Aorta (tissue), 5 donors: ENCODE data around the gene COPG1. TPM values are rescaled to one million over a fixed set of nuclear protein-coding genes. Genes with fewer than 3 reads are reported as not detected.
A peak's percentile ranks its signal among the peaks of the same experiment; 100 is the strongest.

ENCODE experiments used
- ATAC-seq: fragments of 200-7000 bp; cut with Tn5 transposase; one replicate; pipeline ENCODE4 v1.9.1; 2022; ENCODE audit warnings: moderate library complexity; ENCODE audit not compliant: low FRiP score
- DNase-seq, 2 donors: peaks; one replicate each; pipeline ENCODE4 v3.0.0-alpha.2; 2020
- H3K27ac ChIP-seq, 2 donors: one replicate each; pipeline ENCODE4 v1.5.1; 2013; ENCODE audit warnings: low read length in 2 of 2, mild to moderate bottlenecking in 2 of 2, moderate library complexity in 2 of 2, control low read depth in 1 of 2, inconsistent platforms in 1 of 2, low read depth in 1 of 2
- H3K27me3 ChIP-seq, 2 donors: one replicate each; pipeline ENCODE4 v1.6.1; 2013; ENCODE audit warnings: control low read depth in 1 of 2, low read length in 1 of 2, mild to moderate bottlenecking in 1 of 2, moderate library complexity in 1 of 2; ENCODE audit not compliant: insufficient read depth in 2 of 2, control insufficient read depth in 1 of 2
- H3K36me3 ChIP-seq, 2 donors: one replicate each; pipeline ENCODE4 v1.6.1; 2013; ENCODE audit warnings: control low read depth in 1 of 2, low read length in 1 of 2, mild to moderate bottlenecking in 1 of 2; ENCODE audit not compliant: insufficient read depth in 2 of 2, control insufficient read depth in 1 of 2
- H3K4me1 ChIP-seq, 2 donors: one replicate each; pipeline ENCODE4 v1.6.1; 2013; ENCODE audit warnings: low read length in 2 of 2, control low read depth in 1 of 2, mild to moderate bottlenecking in 1 of 2, moderate library complexity in 1 of 2; ENCODE audit not compliant: insufficient read depth in 2 of 2, control insufficient read depth in 1 of 2
- H3K4me3 ChIP-seq, 2 donors: one replicate each; pipeline ENCODE4 v1.5.1; 2013; ENCODE audit warnings: low read length in 2 of 2, control low read depth in 1 of 2, mild to moderate bottlenecking in 1 of 2
- H3K9me3 ChIP-seq: one replicate; pipeline ENCODE4 v1.6.1; 2013; ENCODE audit warnings: mild to moderate bottlenecking, low read length; ENCODE audit not compliant: control insufficient read depth
- WGBS, 2 donors: extraction: QIAGEN DNeasy Blood & Tissue Kit; methylation state at CpG; one replicate each; pipeline ENCODE4 v1.1.7; 2013; 5-methylcytosine and 5-hydroxymethylcytosine counted together
- intact Hi-C, 2 donors: fragments of 100-400 bp; cut with DNase I; formaldehyde crosslinking; loops; one replicate each; pipeline versions ENCODE4 v1.14.2 to v1.15.0; 2022
- polyA plus RNA-seq, 2 donors: library from polyadenylated mRNA; stranded (reverse); fragments of 200-250 nt; gene quantifications; one replicate each; pipeline ENCODE4 v1.2.3, GENCODE V29; 2013
- total RNA-seq, 2 donors: library from RNA; stranded (reverse); fragmentation: NEBNext Ultra II Directional; extraction: Animal tissue kit (Norgen Biotek cat#: 25700); gene quantifications; one replicate each; pipeline ENCODE4 v1.2.1, GENCODE V29; 2021
- donor health status: healthy with polysubstance abuse.
- donor health status: Bipolar disorder and iron deficiency.
- donor health status: DM: no; HTN: no; CAD: no.
- donor health status: DM: no; HTN: no; CAD: no.
- donor health status: DM: yes; HTN: yes; CAD: no.

Gene COPG1
- total and polyA plus RNA-seq, 4 donors: 39.7 to 155 (median 117) TPM

DNA sequence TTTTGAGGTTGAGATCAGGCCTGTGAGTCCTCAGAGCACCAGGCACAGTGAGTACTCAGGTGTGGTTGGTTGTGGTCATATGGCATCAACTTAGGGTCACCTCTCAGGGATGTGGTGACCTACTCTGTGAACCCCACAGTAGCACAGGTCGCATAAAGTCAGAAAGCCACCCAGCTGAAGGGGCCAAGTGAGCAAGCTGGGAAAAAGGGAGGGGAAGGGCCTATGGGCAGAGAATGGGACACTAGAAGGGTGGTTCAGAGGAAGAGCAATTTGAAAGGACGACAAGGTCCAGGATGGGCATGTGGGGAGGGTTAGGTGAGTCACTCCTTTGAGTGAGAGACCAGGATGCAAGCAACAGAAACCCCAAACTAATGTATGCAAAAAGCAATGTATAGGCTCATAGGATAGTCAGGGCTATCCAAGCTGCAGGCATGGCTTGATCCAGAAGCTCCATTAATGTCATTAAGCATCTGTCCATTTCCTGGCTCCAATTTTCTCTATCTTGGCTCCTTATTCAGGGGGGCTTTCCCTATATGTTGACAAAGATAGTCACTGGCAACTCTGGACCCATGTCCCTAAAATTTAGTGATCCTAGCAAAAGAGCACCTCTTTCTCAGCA, 62.7 kb downstream of the COPG1 start:
- Histone ChIP-seq H3K9me3 (no peaks in the 10 kb centered on the region), H3K36me3 (no peaks in the 10 kb centered on the region), H3K27me3 (no peaks in the 10 kb centered on the region), H3K4me3 (no peak overlapping the region), H3K4me1 (no peaks in the 10 kb centered on the region), H3K27ac (no peak overlapping the region)
- ATAC-seq (no peak), DNase-seq (peak in 1 of 2 donors; percentile 23)
- intact Hi-C loops: loop anchor here in 1 of 2 donors (5.0 kb wide), 1 partner anchor 35 kb away; the partner anchor contains the start of gene HMCES
- WGBS, 2 donors: 78 to 88% methylated on average over 2 of the region's 2 CpGs

DNA sequence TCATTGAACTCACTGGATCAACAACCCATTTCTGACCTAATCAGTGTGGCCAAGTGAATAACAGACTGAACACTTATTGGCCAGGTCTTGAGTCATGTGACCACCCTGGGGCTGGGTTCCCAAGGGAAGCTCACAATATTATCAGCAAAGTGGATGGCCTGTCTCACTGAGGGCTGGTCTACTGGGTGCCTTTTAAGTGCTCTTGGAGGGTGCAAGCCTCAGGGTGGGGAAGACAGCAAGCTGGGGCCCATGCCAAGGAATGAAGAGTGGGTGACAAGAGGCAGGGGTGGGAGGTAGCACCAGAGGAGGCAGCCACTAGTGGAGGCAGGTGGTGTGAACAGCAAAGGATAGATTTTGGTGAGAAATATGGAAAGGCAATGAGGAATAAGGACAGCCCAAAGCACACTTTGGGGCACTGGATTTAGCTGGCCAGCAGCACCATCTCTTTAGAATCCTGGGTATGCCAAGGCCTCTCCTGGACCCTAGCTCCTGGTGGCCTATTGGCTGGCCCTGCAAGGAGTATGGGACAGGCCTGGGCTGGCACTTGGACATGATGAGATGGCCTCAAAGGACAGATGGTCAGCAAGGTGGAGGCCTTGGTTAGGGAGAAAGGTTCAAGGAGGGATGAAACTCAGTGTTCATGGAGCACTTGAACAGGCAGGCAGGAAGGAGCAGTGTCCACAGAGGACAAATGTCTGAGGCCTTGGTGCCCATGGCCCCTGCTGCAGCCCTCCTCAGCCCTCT, 63.4 kb downstream of the COPG1 start:
- Histone ChIP-seq H3K27me3 (no peaks in the 10 kb centered on the region), H3K27ac (no peak overlapping the region), H3K9me3 (no peaks in the 10 kb centered on the region), H3K36me3 (no peaks in the 10 kb centered on the region), H3K4me1 (no peaks in the 10 kb centered on the region), H3K4me3 (no peak overlapping the region)
- ATAC-seq: no peak
- intact Hi-C loops: loop anchor here in 1 of 2 donors (5.0 kb wide), 1 partner anchor 36 kb away; the partner anchor contains the start of gene HMCES
- DNase-seq: peak in 1 of 2 donors; percentile 57

DNA sequence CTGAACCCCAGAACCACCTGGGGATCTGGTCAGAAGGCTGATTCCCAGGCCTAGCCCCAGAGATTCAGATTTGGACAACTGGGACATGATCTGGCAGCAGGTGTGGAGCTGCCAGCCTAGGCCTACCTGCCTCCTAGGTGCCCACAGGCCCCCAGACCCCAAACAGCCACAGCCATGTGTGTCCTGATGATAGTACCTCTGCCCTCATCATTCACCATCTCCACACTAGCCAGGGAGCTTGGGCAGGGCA, 63.9 kb downstream of the COPG1 start:
- Histone ChIP-seq H3K4me1 (no peaks in the 10 kb centered on the region), H3K4me3 (no peak overlapping the region), H3K9me3 (no peaks in the 10 kb centered on the region), H3K36me3 (no peaks in the 10 kb centered on the region), H3K27me3 (no peaks in the 10 kb centered on the region), H3K27ac (peak overlapping the region in 1 of 2 donors; percentile 7)
- intact Hi-C loops: loop anchor here in 1 of 2 donors (5.0 kb wide), 1 partner anchor 36 kb away; the partner anchor contains the start of gene HMCES
- no peak for ATAC-seq
- DNase-seq: peak in 1 of 2 donors; percentile 52

DNA sequence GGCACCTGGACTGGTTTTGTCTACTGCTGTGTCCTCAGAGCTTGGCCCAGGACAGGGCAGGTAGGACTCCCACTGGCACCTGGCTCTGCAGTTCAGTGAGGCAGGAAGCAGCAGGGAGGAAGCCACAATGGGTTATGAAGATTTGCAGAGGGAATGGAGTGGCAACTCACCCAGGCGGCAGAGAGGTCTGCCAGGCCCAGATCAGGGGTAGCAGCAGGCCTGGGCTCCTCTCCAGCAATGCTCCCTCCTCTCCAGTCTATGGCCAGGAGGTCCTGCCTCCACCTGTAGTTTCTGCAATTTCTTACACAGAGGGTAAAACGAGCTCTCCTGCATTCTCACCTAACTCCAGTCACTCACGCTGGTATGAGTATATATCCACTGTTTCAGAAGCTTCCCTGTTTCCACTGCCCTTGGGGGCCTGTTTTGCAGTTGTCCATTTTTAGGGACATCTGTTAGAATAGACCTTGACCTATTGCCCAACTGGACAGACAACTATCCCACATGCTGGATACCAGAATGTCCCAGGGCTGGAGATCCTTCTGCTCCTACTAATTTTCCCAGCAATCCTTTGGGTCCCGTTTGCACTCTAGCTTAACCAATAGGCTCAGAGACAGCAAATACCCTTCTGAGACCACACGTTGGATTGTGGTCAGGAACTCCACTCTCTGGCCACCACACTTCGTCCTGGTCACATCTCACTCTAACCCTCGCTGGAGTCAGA, 64.4 kb downstream of the COPG1 start:
- intact Hi-C loops: loop anchor here in 1 of 2 donors (5.0 kb wide), 1 partner anchor 37 kb away; the partner anchor contains the start of gene HMCES
- ATAC-seq (no peak), DNase-seq (no peak)
- H3K4me3 ChIP-seq: no peak overlapping the region
- no peaks in the 10 kb centered on the region for H3K36me3 ChIP-seq
- H3K9me3 ChIP-seq: no peaks in the 10 kb centered on the region
- 34 to 38% methylated on average over 7 of the region's 7 CpGs for WGBS, 2 donors
- H3K4me1 ChIP-seq: no peaks in the 10 kb centered on the region
- H3K27me3 ChIP-seq: no peaks in the 10 kb centered on the region
- H3K27ac ChIP-seq: peak overlapping the region in 1 of 2 donors; percentile 7

DNA sequence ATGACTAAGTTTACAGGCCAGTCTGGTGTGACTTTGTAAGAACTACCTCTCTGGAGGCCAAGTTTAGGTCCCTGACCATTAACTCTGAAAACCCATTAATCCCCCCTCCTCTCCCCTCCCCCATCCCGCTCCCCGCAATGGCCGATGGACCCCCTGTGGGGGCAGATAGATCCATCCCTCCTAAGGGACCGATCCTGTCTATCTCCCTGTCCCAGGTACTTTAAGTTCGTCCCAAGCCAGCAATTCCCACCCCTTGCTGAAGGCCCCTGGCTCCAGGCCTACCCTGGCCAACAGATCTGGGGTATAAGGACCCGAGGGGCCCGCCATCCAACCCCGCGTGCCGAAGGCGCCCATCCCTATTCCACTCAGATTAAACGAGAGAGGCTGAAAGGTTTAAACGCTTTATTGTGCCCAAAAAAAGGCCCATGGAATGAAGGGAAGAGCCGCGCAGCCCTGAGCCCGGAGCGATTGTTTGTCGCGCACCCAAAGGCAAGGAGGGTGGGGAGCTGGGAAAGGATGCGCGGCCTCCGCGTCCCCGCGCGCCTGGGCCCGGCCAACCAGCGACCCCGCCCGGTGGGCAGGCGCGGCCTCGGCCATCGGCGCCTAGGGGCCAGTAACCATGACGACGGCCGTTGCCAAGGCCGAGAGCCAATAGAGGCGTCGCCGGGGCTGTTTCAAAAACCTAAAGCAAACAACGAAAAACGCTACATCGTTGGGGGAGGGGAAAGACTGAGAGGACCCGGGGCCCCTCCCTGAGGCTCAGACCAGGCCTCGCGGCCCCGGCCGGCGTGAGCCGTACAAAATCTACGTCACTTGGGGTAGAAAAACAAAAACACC, 65.2 kb downstream of the COPG1 start:
- Histone ChIP-seq H3K27ac (peak overlapping the region in 1 of 2 donors; percentile 72), H3K27me3 (no peaks in the 10 kb centered on the region), H3K36me3 (no peaks in the 10 kb centered on the region), H3K9me3 (no peaks in the 10 kb centered on the region), H3K4me3 (peak overlapping the region; percentile 75 to 84), H3K4me1 (no peaks in the 10 kb centered on the region)
- DNase-seq: peak; percentile 92 to 94
- ATAC-seq: peak; percentile 86
- intact Hi-C loops: loop anchor here in 1 of 2 donors (5.0 kb wide), 1 partner anchor 37 kb away; the partner anchor contains the start of gene HMCES
- WGBS, 2 donors: 0 to 1% methylated on average over 53 of the region's 53 CpGs

DNA sequence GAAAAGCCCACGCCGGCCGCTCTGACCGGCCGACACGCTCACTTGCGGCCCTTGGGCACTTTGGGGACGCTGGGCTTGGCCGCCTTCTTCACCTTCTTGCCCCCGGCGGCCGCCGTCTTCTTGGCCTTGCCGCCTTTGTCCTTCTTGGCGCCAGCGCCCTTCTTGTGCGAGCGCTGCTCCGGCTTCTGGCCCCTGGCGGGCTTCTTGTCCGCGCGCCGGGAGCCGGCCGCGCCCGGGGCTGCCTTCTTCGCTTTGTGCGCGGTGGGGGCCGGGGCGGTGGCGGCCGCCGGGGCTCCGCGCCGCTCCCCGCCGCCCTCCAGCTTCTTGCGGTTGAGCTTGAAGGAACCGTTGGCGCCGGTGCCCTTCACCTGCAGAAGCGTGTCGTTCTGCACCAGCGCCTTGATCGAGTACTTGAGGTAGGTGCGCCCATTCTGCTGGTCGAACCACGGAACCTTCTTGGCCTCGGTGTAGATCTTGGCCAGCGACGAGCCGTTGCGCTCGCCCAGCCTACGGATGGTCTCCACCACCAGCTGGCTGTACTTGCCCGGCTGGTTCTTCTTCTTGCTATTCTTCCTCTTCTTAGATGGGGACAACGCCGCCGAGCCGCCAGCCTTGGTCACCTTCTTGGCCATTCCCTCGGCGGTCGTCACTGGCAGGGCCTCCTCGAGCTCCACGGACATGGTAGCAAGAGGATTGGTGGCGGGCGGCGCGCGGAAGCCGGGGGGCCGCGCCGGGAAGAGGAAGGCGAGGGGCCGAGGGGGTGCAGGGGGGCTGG, 66.0 kb downstream of the COPG1 start:
- no peaks in the 10 kb centered on the region for H3K27me3 ChIP-seq
- 0 to 1% methylated on average over 73 to 80 of the region's 80 CpGs for WGBS, 2 donors
- H3K4me1 ChIP-seq: no peaks in the 10 kb centered on the region
- H3K9me3 ChIP-seq: no peaks in the 10 kb centered on the region
- peak; percentile 1 for ATAC-seq
- H3K27ac ChIP-seq: peak overlapping the region; percentile 53 to 72
- peak overlapping the region; percentile 75 to 84 for H3K4me3 ChIP-seq
- peak; percentile 71 to 85 for DNase-seq
- intact Hi-C loops: no loop called here
- no peaks in the 10 kb centered on the region for H3K36me3 ChIP-seq

DNA sequence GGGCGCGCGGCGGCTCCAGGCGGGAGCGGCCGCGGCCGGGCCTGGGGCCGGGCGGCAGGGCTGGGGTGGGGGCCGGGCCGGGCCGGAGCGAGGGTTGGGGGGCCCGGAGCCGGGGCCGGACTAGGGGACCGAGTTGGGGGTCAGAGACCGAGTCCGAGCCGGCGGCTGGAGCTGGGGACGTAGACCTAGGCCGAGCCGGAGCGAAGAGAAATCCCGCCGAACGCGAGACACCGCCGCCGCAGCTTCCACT, 66.5 kb downstream of the COPG1 start:
- H3K27ac ChIP-seq: peak overlapping the region in 1 of 2 donors; percentile 53
- H3K4me1 ChIP-seq: no peaks in the 10 kb centered on the region
- H3K36me3 ChIP-seq: peaks cover 0 to 2% of the 10 kb centered on the region in 2 donors
- no peaks in the 10 kb centered on the region for H3K27me3 ChIP-seq
- H3K4me3 ChIP-seq: peak overlapping the region; percentile 75 to 84
- no peak for ATAC-seq
- no peak for DNase-seq
- intact Hi-C loops: loop anchor here in 1 of 2 donors (1.0 kb wide), 1 partner anchor 37 kb away; no protein-coding TSS in a partner anchor
- H3K9me3 ChIP-seq: no peaks in the 10 kb centered on the region
- WGBS, 2 donors: 0 to 1% methylated on average over 21 to 34 of the region's 34 CpGs
